Measurements from ENCODE around the gene EPAS1.

The EPAS1 gene

DNA sequence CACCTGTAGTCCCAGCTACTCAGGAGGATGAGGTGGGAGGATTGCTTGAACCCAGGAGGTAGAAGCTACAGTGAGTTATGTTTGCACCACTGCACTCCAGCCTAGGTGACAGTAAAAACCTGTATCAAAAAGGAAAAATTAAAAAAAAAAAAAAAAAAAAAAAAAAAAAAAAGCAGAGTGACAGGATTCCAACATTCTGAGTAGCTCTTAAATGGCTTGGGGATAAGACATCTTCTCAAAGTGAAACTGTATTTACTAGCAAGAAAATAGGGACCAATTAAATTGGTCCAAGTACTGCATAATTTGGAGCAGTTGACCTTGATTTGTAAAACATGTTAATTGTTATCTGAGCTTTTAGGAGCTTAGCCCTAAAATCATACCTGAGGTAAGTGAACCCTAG, 116.4 kb downstream of the EPAS1 start:
- no peak for DNase-seq

- no peak for DNase-seq
These were observed 117.5 kb downstream of the EPAS1 start for GRCh38 chr2:46414701-46415100.

DNA sequence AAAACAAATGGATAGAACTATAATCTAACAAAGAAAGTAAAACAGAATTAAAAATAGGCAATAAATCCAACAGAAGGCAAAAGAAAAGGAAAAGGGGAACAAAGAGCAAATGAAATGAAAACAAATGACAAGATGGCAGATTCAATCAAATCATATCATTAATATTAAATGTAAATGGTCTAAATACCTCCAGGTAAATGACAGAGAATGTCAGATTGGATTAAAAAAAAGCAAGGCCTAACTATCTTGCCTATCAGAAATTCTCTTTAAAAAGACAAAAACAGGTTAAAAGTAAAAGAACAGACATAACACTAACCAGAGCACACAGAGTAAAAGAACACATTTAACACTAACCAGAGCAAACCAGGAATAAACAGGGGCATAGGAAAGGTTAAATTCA, 119.1 kb downstream of the EPAS1 start:
- no peak for DNase-seq

- no peak for DNase-seq
These were observed 119.7 kb downstream of the EPAS1 start for GRCh38 chr2:46416739-46417403.

- no peak for DNase-seq
These were observed 123.7 kb downstream of the EPAS1 start for GRCh38 chr2:46420945-46421344.

- DNase-seq = no peak
These were observed 124.2 kb downstream of the EPAS1 start for GRCh38 chr2:46421361-46421760.

- no peak for DNase-seq
These were observed 125.6 kb downstream of the EPAS1 start for GRCh38 chr2:46422717-46423394.

DNA sequence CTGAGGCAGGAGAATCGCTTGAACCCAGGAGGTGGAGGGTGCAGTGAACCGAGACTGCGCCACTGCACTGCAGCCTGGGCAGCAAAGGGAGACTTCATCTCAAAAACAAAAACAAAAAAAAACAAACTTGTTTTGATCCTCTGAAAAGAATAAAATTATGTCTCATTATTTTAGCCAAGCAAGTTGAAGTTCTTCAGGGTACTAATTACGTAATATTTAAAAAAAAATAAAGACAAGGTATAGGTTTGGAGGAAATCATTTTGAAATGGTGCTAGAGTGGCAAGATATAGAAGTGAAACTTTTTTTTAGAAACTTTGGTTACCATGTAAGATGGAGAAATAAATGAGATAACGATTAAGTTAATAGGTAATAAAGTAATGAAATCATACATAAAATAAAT, 127.7 kb downstream of the EPAS1 start:
- no peak for DNase-seq

GRCh38 chr2:46428911-46429436, 131.8 kb downstream of the EPAS1 start:
- DNase-seq = no peak

GRCh38 chr2:46430413-46430812, 133.2 kb downstream of the EPAS1 start:
- no peak for DNase-seq

DNA sequence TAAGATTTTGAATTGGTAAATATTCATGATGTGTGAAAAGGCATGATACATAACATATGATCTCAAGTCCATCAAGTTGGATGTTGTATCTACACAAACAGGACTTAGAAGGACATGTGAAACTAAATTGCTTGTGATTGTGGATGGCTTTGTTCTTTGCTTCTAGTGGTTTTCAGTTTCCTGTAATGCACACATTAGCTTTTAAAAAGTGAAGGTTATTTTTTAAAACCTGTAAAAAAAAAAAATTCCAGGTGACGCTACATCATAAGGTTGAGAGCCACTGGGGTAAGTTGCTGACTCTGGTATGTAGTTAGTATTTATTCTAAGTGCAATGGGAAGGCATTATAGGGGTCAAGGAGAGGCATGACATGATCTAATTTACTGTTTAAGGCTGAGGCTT, 133.8 kb downstream of the EPAS1 start:
- no peak for DNase-seq

- no peak for DNase-seq
These were observed 134.5 kb downstream of the EPAS1 start for GRCh38 chr2:46431481-46432235.

- DNase-seq = no peak
These were observed 137.7 kb downstream of the EPAS1 start for GRCh38 chr2:46434851-46435273.

GRCh38 chr2:46435353-46435752, 138.1 kb downstream of the EPAS1 start:
- no peak for DNase-seq

DNA sequence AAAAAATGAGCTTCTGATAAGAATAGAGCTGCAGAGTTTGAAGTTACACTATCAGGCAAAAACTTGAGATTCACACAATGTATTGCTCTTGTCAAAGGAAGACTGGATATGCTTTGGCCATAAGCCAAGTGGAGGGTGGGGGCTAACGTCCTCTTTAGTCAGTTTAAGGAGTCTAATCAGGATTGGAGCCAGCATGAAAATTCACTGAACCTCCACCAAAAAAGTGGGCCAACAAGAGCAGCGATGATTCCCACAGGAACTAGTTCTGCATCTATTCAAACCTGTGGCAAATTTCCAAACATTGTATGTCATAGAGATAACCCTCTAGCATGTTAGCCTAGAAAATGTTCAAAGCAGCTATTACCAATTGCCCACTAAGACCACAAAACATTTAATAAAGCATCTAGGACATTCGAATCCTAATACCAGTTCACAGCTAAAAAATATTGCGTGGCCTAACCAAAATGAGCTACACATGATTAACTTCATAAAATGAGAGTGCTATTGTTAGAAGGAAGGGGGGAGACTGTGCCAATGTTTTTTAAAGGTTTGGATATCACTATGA, 138.7 kb downstream of the EPAS1 start:
- DNase-seq = no peak
